ENCODE measurements around the gene PODXL. TPM values are rescaled to one million over a fixed set of nuclear protein-coding genes. Genes with fewer than 3 reads are reported as not detected.
A peak's percentile ranks its signal among the peaks of the same experiment; 100 is the strongest.

The PODXL gene
- total RNA-seq, 1 experiment from 2014 or later: 727 TPM

DNA sequence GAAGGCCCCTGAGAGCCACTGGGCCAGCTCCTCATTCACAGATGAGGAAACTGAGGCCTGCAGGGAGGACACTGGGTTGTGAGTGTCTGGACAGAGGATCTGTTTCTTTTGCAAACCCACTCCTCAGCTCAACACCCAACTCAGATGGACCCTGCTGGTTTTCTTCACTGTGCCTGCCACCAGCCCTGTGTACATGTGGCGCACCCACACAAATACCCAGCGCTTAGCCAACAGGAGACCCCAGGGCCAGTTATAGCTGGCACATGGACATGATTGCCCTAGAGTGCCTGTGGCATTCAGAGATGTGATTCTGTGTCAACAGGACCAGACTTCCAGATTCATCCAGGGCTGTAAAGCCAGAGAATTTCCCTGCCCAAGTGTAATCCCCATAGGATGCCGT lies 12.4 kb downstream of the PODXL start:
- Mint-ChIP-seq H3K27me3 (ENCODE audit: low read depth) (no peaks in the 10 kb centered on the region), H3K27ac (peak overlapping the region in 1 of 3 experiments; percentile 31; a peak in 1 of 7 replicates), H3K4me1 (peaks cover 85 to 92% of the 10 kb centered on the region in 2 experiments), H3K36me3 (ENCODE audit: insufficient read depth in 1 of 3, low read depth in 3 of 3) (peaks cover 55 to 81% (median 75%) of the 10 kb centered on the region in 3 experiments), H3K9me3 (no peaks in the 10 kb centered on the region), H3K4me3 (no peak overlapping the region)
- peaks cover 25% of the 10 kb centered on the region; the same call in 1 of the 2 replicates for H3K4me1 ChIP-seq (ENCODE audit: insufficient read depth, low read length)
- no peak overlapping the region; the same call in 1 of the 2 replicates for H3K14ac ChIP-seq (ENCODE audit: insufficient read depth, low read length)
- peaks cover 4% of the 10 kb centered on the region for H4K20me1 ChIP-seq (ENCODE audit: control insufficient read depth, insufficient read depth, insufficient read length)
- no peaks in the 10 kb centered on the region for H3K79me1 ChIP-seq (ENCODE audit: insufficient read depth, low read depth, low read length, poor library complexity, severe bottlenecking)
- H2AFZ ChIP-seq (ENCODE audit: low read length): no peak overlapping the region
- H2BK12ac ChIP-seq (ENCODE audit: insufficient read length, low read depth, low read length): no peak overlapping the region
- peaks cover 2% of the 10 kb centered on the region for H3K23me2 ChIP-seq (ENCODE audit: insufficient read length, low read depth, low read length, poor library complexity, severe bottlenecking)
- no peak overlapping the region for H2AK5ac ChIP-seq (ENCODE audit: insufficient read length, low read length)
- no peak overlapping the region for H3K23ac ChIP-seq (ENCODE audit: insufficient read length, low read depth, low read length)
- no peak overlapping the region for H3K27ac ChIP-seq (ENCODE audit: insufficient read length, low read depth, low read length)
- no peak overlapping the region for H4K91ac ChIP-seq (ENCODE audit: insufficient read length, low read depth, low read length)
- peaks cover 92% of the 10 kb centered on the region for H3K79me2 ChIP-seq (ENCODE audit: insufficient read depth, low read length)
- H3K18ac ChIP-seq (ENCODE audit: insufficient read length, low read depth, low read length): no peak overlapping the region
- H2BK15ac ChIP-seq (ENCODE audit: low read depth, low read length): no peak overlapping the region
- WGBS (ENCODE audit: extremely low coverage, insufficient read length, low lambda C conversion rate): no CpG with 5 or more reads among the region's 3 CpGs
- H2BK20ac ChIP-seq (ENCODE audit: low read depth, low read length, poor library complexity, severe bottlenecking): no peak overlapping the region
- no peaks in the 10 kb centered on the region for H3K27me3 ChIP-seq (ENCODE audit: insufficient read depth, low read length)
- DNase-seq: no peak
- no peak for TF ChIP-seq CTCF (conservative IDR thresholded peaks at IDR 0.05)
- no peak overlapping the region for H3K56ac ChIP-seq (ENCODE audit: insufficient read length, low read depth, low read length)
- H2BK5ac ChIP-seq (ENCODE audit: insufficient read length, low read length): no peak overlapping the region
- no peak overlapping the region for H4K5ac ChIP-seq (ENCODE audit: insufficient read length, low read depth, low read length)
- no peak overlapping the region for H4K8ac ChIP-seq (replicated peaks; ENCODE audit: insufficient read length, low read depth, low read length)
- H3T11ph ChIP-seq (ENCODE audit: low read length): no peak overlapping the region
- H2BK120ac ChIP-seq (ENCODE audit: low read depth, low read length, poor library complexity, severe bottlenecking): no peak overlapping the region
- H3K9me3 ChIP-seq (ENCODE audit: control insufficient read depth, low read depth, low read length): no peaks in the 10 kb centered on the region
- H3K4me2 ChIP-seq (ENCODE audit: insufficient read depth, insufficient read length, low read length): no peak overlapping the region
- no peak overlapping the region for H3K4ac ChIP-seq (ENCODE audit: low read depth, low read length)
- H3K9ac ChIP-seq (ENCODE audit: extremely low read depth, insufficient read length, low read length): no peak overlapping the region
